ENCODE data around the gene LIPN. TPM values are rescaled to one million over a fixed set of nuclear protein-coding genes. Genes with fewer than 3 reads are reported as not detected.

LIPN gene, protein sequence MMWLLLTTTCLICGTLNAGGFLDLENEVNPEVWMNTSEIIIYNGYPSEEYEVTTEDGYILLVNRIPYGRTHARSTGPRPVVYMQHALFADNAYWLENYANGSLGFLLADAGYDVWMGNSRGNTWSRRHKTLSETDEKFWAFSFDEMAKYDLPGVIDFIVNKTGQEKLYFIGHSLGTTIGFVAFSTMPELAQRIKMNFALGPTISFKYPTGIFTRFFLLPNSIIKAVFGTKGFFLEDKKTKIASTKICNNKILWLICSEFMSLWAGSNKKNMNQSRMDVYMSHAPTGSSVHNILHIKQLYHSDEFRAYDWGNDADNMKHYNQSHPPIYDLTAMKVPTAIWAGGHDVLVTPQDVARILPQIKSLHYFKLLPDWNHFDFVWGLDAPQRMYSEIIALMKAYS
- total RNA-seq (under 1 TPM; 0.09 to 0.25 TPM), polyA plus RNA-seq (under 1 TPM in 1 of 2 donors, not detected in 1; 0.07 TPM)

DNA sequence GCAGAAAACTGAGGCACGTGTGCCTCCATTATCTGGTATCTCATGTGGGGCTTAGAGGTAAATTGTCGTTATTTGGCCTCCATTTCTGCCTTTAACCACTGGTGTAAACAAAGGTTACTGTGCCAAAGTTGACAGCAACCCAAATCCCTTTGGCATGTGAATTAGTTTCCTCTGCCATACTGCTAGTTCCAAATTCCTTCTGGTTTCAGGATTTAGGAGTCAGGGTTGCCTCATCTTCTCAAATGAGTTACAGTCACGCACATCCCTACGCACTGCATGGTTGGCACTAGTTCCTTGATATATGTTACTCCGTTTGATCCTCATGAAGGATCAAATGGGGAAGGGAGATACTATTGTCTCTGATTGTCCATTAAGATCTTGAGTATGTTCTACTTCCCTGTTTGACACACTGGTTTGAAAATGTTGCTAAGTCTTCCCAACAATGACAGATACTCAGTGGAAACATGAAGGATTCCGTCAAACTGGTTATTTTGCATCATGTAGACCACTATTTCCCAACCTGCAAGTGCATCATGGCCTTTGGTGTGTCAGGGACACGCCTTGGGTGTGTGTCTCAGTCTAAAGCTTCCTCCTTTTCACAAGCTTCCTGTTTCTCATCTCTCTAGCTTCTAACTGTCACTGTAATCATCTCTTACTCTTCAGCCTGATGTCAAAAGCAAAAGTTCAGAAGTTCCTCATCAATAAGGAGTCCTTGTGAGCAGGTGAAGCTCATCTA lies at the start of gene LIPN:
TSS of gene LIPN (plus strand) at position 655 of the 736 bp plus-strand sequence. CDS start 1,386 bp downstream, outside the sequence.
- no peak within 1 kb of the TSS for H3K4me3 ChIP-seq (ENCODE audit: low read depth in 1 of 3, low read length in 3 of 3)
- H3K9ac ChIP-seq (ENCODE audit: low read depth in 1 of 2, low read length in 2 of 2), result no peak within 1 kb of the TSS
- H3K27ac ChIP-seq (ENCODE audit: low read depth in 1 of 2, low read length in 2 of 2), result peak within 1 kb of the TSS in 1 of 2 donors; percentile 7
- H3K36me3 ChIP-seq (ENCODE audit: control insufficient read depth in 4 of 4, insufficient read depth in 3 of 4, low read depth in 1 of 4, low read length in 3 of 4), result no peaks in the 10 kb centered on the region
- no peaks in the 10 kb centered on the region for H3K4me1 ChIP-seq (ENCODE audit: control insufficient read depth in 4 of 4, insufficient read depth in 4 of 4, low read length in 3 of 4)
- WGBS, result 80% methylated on average over 7 of the region's 7 CpGs
- DNase-seq (ENCODE audit: low spot score), result no peak
- TF ChIP-seq YY1 (IDR thresholded peaks at IDR 0.05) (no peak), HNF4A (conservative IDR thresholded peaks at IDR 0.05) (no peak), NR2F2 (IDR thresholded peaks at IDR 0.05) (no peak), HNF4G (IDR thresholded peaks at IDR 0.05) (no peak), EGR1 (IDR thresholded peaks at IDR 0.05; ENCODE audit: low read depth in 2 of 2) (no peak), FOXA1 (IDR thresholded peaks at IDR 0.05) (no peak)
- TF ChIP-seq, protein P1, sequence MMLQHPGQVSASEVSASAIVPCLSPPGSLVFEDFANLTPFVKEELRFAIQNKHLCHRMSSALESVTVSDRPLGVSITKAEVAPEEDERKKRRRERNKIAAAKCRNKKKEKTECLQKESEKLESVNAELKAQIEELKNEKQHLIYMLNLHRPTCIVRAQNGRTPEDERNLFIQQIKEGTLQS (IDR thresholded peaks at IDR 0.05), result no peak
- H3K9me3 ChIP-seq (ENCODE audit: control insufficient read depth in 4 of 4, low read length in 3 of 4), result no peaks in the 10 kb centered on the region
- H3K27me3 ChIP-seq (ENCODE audit: control insufficient read depth in 4 of 4, insufficient read depth in 4 of 4, low read length in 3 of 4), result no peaks in the 10 kb centered on the region

DNA sequence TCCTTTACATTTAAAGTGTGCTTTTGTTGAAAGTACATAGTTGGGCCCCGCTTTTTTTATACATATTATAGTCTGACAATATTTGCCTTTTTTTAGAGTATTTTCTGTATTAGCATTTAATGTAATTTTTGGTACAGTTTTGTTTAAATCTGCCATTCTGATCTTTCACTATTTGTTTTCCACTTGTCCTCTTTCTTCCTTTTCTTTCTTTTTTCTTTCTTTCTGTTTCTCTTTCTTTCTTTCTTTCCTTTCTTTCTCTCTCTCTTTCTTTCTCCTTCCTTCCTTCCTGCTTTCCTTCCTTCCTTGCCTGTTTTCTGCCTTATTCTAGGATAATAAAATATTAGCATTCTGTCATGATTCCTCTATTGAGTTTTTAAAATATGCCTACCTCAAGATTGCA lies 44.3 kb upstream of the LIPN start:
- Histone ChIP-seq H3K27me3 (ENCODE audit: control insufficient read depth in 4 of 4, insufficient read depth in 4 of 4, low read length in 3 of 4) (peaks cover 0 to 3% (median 0%) of the 10 kb centered on the region in 4 donors), H3K27ac (ENCODE audit: low read depth in 1 of 2, low read length in 2 of 2) (no peak overlapping the region), H3K4me1 (ENCODE audit: control insufficient read depth in 4 of 4, insufficient read depth in 4 of 4, low read length in 3 of 4) (no peaks in the 10 kb centered on the region), H3K9me3 (ENCODE audit: control insufficient read depth in 4 of 4, low read length in 3 of 4) (no peaks in the 10 kb centered on the region), H3K9ac (ENCODE audit: low read depth in 1 of 2, low read length in 2 of 2) (no peak overlapping the region), H3K4me3 (ENCODE audit: low read depth in 1 of 3, low read length in 3 of 3) (no peak overlapping the region), H3K36me3 (ENCODE audit: control insufficient read depth in 4 of 4, insufficient read depth in 3 of 4, low read depth in 1 of 4, low read length in 3 of 4) (no peaks in the 10 kb centered on the region)
- no peak for DNase-seq (ENCODE audit: low spot score)
- WGBS, result 95% methylated on average over 1 of the region's 1 CpG
- no peak for TF ChIP-seq FOXA2 (IDR thresholded peaks at IDR 0.05)

DNA sequence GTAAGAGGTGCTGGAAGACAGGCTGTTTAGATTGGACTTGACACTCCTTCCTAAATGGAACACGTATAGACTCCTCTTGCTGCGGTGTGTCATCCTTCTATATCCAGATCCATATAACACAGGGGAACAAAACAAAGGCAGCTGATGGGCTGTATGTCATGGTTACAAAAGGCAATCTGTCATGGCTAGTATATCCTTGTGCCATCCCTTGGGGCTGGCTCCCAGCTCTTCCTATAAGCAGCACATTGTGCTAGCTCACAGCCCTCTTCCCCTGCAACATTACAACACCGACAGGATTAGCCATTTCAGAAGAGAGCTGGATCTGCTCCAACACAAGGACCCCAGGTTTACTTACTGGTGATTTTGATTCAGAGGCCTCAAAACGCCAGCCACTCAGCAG lies 38.4 kb upstream of the LIPN start:
- WGBS, result 88% methylated on average over 4 of the region's 4 CpGs
- TF ChIP-seq JUND (IDR thresholded peaks at IDR 0.05), result no peak
- no peak for TF ChIP-seq HNF4A (conservative IDR thresholded peaks at IDR 0.05)
- no peak for TF ChIP-seq EGR1 (IDR thresholded peaks at IDR 0.05; ENCODE audit: low read depth in 2 of 2)
- TF ChIP-seq YY1 (IDR thresholded peaks at IDR 0.05), result no peak
- no peak for TF ChIP-seq FOXA2 (IDR thresholded peaks at IDR 0.05)
- TF ChIP-seq, protein P2, sequence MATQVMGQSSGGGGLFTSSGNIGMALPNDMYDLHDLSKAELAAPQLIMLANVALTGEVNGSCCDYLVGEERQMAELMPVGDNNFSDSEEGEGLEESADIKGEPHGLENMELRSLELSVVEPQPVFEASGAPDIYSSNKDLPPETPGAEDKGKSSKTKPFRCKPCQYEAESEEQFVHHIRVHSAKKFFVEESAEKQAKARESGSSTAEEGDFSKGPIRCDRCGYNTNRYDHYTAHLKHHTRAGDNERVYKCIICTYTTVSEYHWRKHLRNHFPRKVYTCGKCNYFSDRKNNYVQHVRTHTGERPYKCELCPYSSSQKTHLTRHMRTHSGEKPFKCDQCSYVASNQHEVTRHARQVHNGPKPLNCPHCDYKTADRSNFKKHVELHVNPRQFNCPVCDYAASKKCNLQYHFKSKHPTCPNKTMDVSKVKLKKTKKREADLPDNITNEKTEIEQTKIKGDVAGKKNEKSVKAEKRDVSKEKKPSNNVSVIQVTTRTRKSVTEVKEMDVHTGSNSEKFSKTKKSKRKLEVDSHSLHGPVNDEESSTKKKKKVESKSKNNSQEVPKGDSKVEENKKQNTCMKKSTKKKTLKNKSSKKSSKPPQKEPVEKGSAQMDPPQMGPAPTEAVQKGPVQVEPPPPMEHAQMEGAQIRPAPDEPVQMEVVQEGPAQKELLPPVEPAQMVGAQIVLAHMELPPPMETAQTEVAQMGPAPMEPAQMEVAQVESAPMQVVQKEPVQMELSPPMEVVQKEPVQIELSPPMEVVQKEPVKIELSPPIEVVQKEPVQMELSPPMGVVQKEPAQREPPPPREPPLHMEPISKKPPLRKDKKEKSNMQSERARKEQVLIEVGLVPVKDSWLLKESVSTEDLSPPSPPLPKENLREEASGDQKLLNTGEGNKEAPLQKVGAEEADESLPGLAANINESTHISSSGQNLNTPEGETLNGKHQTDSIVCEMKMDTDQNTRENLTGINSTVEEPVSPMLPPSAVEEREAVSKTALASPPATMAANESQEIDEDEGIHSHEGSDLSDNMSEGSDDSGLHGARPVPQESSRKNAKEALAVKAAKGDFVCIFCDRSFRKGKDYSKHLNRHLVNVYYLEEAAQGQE (IDR thresholded peaks at IDR 0.05), result no peak
- no peak for TF ChIP-seq RAD21 (IDR thresholded peaks at IDR 0.05)
- TF ChIP-seq, protein P3, sequence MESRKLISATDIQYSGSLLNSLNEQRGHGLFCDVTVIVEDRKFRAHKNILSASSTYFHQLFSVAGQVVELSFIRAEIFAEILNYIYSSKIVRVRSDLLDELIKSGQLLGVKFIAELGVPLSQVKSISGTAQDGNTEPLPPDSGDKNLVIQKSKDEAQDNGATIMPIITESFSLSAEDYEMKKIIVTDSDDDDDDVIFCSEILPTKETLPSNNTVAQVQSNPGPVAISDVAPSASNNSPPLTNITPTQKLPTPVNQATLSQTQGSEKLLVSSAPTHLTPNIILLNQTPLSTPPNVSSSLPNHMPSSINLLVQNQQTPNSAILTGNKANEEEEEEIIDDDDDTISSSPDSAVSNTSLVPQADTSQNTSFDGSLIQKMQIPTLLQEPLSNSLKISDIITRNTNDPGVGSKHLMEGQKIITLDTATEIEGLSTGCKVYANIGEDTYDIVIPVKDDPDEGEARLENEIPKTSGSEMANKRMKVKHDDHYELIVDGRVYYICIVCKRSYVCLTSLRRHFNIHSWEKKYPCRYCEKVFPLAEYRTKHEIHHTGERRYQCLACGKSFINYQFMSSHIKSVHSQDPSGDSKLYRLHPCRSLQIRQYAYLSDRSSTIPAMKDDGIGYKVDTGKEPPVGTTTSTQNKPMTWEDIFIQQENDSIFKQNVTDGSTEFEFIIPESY (IDR thresholded peaks at IDR 0.05), result no peak
- TF ChIP-seq SP1 (IDR thresholded peaks at IDR 0.05), result no peak
- TF ChIP-seq TAF1 (conservative IDR thresholded peaks at IDR 0.05), result no peak
- H3K27me3 ChIP-seq (ENCODE audit: control insufficient read depth in 4 of 4, insufficient read depth in 4 of 4, low read length in 3 of 4), result peaks cover 0 to 3% (median 0%) of the 10 kb centered on the region in 4 donors
- H3K4me3 ChIP-seq (ENCODE audit: low read depth in 1 of 3, low read length in 3 of 3), result no peak overlapping the region
- H3K27ac ChIP-seq (ENCODE audit: low read depth in 1 of 2, low read length in 2 of 2), result no peak overlapping the region
- H3K36me3 ChIP-seq (ENCODE audit: control insufficient read depth in 4 of 4, insufficient read depth in 3 of 4, low read depth in 1 of 4, low read length in 3 of 4), result no peaks in the 10 kb centered on the region
- H3K9me3 ChIP-seq (ENCODE audit: control insufficient read depth in 4 of 4, low read length in 3 of 4), result no peaks in the 10 kb centered on the region
- DNase-seq (ENCODE audit: low spot score), result no peak
- no peaks in the 10 kb centered on the region for H3K4me1 ChIP-seq (ENCODE audit: control insufficient read depth in 4 of 4, insufficient read depth in 4 of 4, low read length in 3 of 4)
- no peak overlapping the region for H3K9ac ChIP-seq (ENCODE audit: low read depth in 1 of 2, low read length in 2 of 2)
